Ovary (tissue), 9 donors: ENCODE results near the gene PTGES2. TPM values are rescaled to one million over a fixed set of nuclear protein-coding genes. Genes with fewer than 3 reads are reported as not detected.
A peak's percentile ranks its signal among the peaks of the same experiment; 100 is the strongest.

Experiments
- DNase-seq, 5 donors: peaks; one replicate each; pipeline ENCODE4 v3.0.0-alpha.2; 2019 to 2020
- H3K27ac ChIP-seq, 2 donors: fragments of 200-600 bp; one replicate each; pipeline versions ENCODE4 v1.5.1 to v1.8.0; 2019 to 2022
- H3K27me3 ChIP-seq: fragments of 200-600 bp; one replicate; pipeline ENCODE4 v1.8.0; 2022
- H3K36me3 ChIP-seq: fragments of 200-600 bp; sonication (generic); one replicate; pipeline ENCODE4 v1.5.1; 2019
- H3K4me1 ChIP-seq: one replicate; pipeline ENCODE4 v1.8.1; 2013; ENCODE audit warnings: mild to moderate bottlenecking, moderate library complexity; ENCODE audit not compliant: insufficient read depth
- H3K4me3 ChIP-seq: fragments of 200-600 bp; sonication (generic); one replicate; pipeline ENCODE4 v1.5.1; 2017
- H3K9me3 ChIP-seq, 2 donors: fragments of 200-600 bp in 1 of 2; sonication (generic) in 1 of 2; one replicate each; pipeline versions ENCODE4 v1.5.1 to v1.8.1; 2013 to 2019; ENCODE audit warnings: mild to moderate bottlenecking in 1 of 2, moderate library complexity in 1 of 2
- EP300 ChIP-seq: sonication (generic); formaldehyde crosslinking; IDR thresholded peaks from one replicate; pipeline ENCODE4 v1.6.1; 2017; ENCODE audit warnings: antibody characterized with exemption
- POLR2A ChIP-seq: fragments of 450-650 bp; IDR thresholded peaks from one replicate; pipeline ENCODE4 v1.6.1; 2017; ENCODE audit warnings: antibody characterized with exemption, mild to moderate bottlenecking, moderate library complexity
- WGBS, 3 donors: extraction: QIAGEN DNeasy Blood & Tissue Kit in 1 of 3; methylation state at CpG; one replicate each; pipeline versions ENCODE4 v1.1.5 to v1.1.7; 2013 to 2017; 5-methylcytosine and 5-hydroxymethylcytosine counted together
- intact Hi-C, 4 donors: fragments of 100-400 bp; cut with DNase I; formaldehyde crosslinking; loops; one replicate each; pipeline versions ENCODE4 v1.11.0 to v1.15.1; 2022 to 2023
- polyA plus RNA-seq, 2 donors: library from polyadenylated mRNA; stranded (reverse); fragments of 200-250 nt in 1 of 2; fragments of 350-450 nt in 1 of 2; fragmentation: Illumina TruSeq in 1 of 2; extraction: RNeasy Lipid Tissue Mini Kit (QIAGEN cat#74804) in 1 of 2; gene quantifications; one replicate each; pipeline ENCODE4 v1.2.3, GENCODE V29; 2013 to 2014
- total RNA-seq, 7 donors: library from RNA; depleted of rRNA in 2 of 7; stranded (reverse); fragments of >200 nt in 2 of 7; fragmentation: NEBNext Ultra II Directional in 3 of 7; extraction: Animal tissue kit (Norgen Biotek cat#: 25700) in 3 of 7; gene quantifications; one replicate each; pipeline versions ENCODE4 v1.1.0 to v1.2.4, GENCODE V29; 2016 to 2023
- TF ChIP-seq, protein P1 (sequence below), 3 donors: fragments of 450-650 bp in 2 of 3; fragments of 200-600 bp in 1 of 3; IDR thresholded peaks; one replicate each; pipeline versions ENCODE4 v1.5.1 to v1.8.0; 2016 to 2022; ENCODE audit warnings: antibody characterized with exemption in 3 of 3, mild to moderate bottlenecking in 1 of 3
- donor health status: DM: no; HTN: no; CAD: no; lungs with moderate emphysema.
- donor health status: DM: no; HTN: no; CAD: no.
- donor health status: Bipolar disorder and iron deficiency.
- donor health status: DM: yes; HTN: yes; CAD: no.
- donor health status: DM: no; HTN: no; CAD: no.
- donor health status: DM: yes; HTN: yes; CAD: no.

Gene PTGES2
- total and polyA plus RNA-seq, 9 donors, result 19.6 to 69.5 (median 59.0) TPM

GRCh38 chr9:128142061-128142460, 14.5 kb upstream of the PTGES2 start:
- intact Hi-C loops, result no loop called here
- Histone ChIP-seq H3K4me3 (no peak overlapping the region), H3K36me3 (no peaks in the 10 kb centered on the region), H3K4me1 (no peaks in the 10 kb centered on the region), H3K27me3 (no peaks in the 10 kb centered on the region), H3K9me3 (no peaks in the 10 kb centered on the region), H3K27ac (no peak overlapping the region)
- DNase-seq, result peak in 1 of 5 donors; percentile 3
- TF ChIP-seq POLR2A (no peak), EP300 (no peak)
- TF ChIP-seq, protein P1, sequence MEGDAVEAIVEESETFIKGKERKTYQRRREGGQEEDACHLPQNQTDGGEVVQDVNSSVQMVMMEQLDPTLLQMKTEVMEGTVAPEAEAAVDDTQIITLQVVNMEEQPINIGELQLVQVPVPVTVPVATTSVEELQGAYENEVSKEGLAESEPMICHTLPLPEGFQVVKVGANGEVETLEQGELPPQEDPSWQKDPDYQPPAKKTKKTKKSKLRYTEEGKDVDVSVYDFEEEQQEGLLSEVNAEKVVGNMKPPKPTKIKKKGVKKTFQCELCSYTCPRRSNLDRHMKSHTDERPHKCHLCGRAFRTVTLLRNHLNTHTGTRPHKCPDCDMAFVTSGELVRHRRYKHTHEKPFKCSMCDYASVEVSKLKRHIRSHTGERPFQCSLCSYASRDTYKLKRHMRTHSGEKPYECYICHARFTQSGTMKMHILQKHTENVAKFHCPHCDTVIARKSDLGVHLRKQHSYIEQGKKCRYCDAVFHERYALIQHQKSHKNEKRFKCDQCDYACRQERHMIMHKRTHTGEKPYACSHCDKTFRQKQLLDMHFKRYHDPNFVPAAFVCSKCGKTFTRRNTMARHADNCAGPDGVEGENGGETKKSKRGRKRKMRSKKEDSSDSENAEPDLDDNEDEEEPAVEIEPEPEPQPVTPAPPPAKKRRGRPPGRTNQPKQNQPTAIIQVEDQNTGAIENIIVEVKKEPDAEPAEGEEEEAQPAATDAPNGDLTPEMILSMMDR (IDR thresholded peaks at IDR 0.05), result no peak
- 69 to 72% (median 69%) methylated on average over 4 of the region's 4 CpGs for WGBS, 3 donors

GRCh38 chr9:128141604-128142003, 14.1 kb upstream of the PTGES2 start:
- Histone ChIP-seq H3K36me3 (no peaks in the 10 kb centered on the region), H3K9me3 (no peaks in the 10 kb centered on the region), H3K4me1 (no peaks in the 10 kb centered on the region), H3K27ac (no peak overlapping the region), H3K4me3 (no peak overlapping the region), H3K27me3 (no peaks in the 10 kb centered on the region)
- intact Hi-C loops, result no loop called here
- no peak for TF ChIP-seq EP300
- no peak for TF ChIP-seq POLR2A
- TF ChIP-seq, protein P1 (IDR thresholded peaks at IDR 0.05), result no peak
- DNase-seq, result peak in 1 of 5 donors; percentile 5
- 95 to 97% (median 96%) methylated on average over 3 of the region's 3 CpGs for WGBS, 3 donors

- peak in 1 of 5 donors; percentile 5 for DNase-seq
- 55 to 65% (median 57%) methylated on average over 7 to 8 of the region's 16 CpGs for WGBS, 3 donors
- Histone ChIP-seq H3K4me3 (no peak overlapping the region), H3K9me3 (no peaks in the 10 kb centered on the region), H3K27me3 (no peaks in the 10 kb centered on the region), H3K27ac (no peak overlapping the region), H3K36me3 (no peaks in the 10 kb centered on the region), H3K4me1 (no peaks in the 10 kb centered on the region)
- no peak for TF ChIP-seq POLR2A
- TF ChIP-seq, protein P1 (IDR thresholded peaks at IDR 0.05), result no peak
- no peak for TF ChIP-seq EP300
- intact Hi-C loops, result no loop called here
These were observed 12.1 kb upstream of the PTGES2 start for GRCh38 chr9:128139621-128140020.

DNA sequence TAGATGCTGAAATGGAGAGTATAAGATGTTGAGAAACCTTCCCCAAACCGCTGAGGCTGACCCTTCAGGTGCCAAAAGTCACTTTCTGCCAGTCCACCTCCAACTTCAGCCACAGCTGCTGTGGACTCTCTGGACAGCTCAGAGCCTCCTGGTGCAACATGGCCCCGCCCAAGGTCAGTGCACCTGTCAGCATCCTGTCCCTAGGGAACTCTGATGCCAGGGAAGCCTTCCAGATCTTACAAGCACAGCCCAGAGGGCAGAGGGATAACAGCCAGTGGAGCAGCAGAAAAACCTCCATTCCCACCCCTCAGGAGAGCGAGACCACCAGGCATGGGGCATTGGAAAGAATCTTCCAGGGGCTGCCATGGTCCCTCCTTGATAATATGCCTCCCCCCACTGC, 10.5 kb upstream of the PTGES2 start:
- peak in 1 of 5 donors; percentile 9 for DNase-seq
- Histone ChIP-seq H3K4me3 (no peak overlapping the region), H3K27me3 (no peaks in the 10 kb centered on the region), H3K27ac (no peak overlapping the region), H3K4me1 (no peaks in the 10 kb centered on the region), H3K36me3 (no peaks in the 10 kb centered on the region), H3K9me3 (no peaks in the 10 kb centered on the region)
- intact Hi-C loops, result no loop called here
- TF ChIP-seq POLR2A, result no peak
- no peak for TF ChIP-seq EP300
- TF ChIP-seq, protein P1 (IDR thresholded peaks at IDR 0.05), result no peak
- WGBS, 3 donors, result 71 to 80% (median 80%) methylated on average over 1 to 3 of the region's 3 CpGs
